ENCODE measurements around the gene DOLK. TPM values are rescaled to one million over a fixed set of nuclear protein-coding genes. Genes with fewer than 3 reads are reported as not detected.

The DOLK gene
- total RNA-seq (30.2 and 34.2 TPM in 2 replicates), polyA plus RNA-seq (37.4 and 45.0 TPM in 2 replicates)

DNA sequence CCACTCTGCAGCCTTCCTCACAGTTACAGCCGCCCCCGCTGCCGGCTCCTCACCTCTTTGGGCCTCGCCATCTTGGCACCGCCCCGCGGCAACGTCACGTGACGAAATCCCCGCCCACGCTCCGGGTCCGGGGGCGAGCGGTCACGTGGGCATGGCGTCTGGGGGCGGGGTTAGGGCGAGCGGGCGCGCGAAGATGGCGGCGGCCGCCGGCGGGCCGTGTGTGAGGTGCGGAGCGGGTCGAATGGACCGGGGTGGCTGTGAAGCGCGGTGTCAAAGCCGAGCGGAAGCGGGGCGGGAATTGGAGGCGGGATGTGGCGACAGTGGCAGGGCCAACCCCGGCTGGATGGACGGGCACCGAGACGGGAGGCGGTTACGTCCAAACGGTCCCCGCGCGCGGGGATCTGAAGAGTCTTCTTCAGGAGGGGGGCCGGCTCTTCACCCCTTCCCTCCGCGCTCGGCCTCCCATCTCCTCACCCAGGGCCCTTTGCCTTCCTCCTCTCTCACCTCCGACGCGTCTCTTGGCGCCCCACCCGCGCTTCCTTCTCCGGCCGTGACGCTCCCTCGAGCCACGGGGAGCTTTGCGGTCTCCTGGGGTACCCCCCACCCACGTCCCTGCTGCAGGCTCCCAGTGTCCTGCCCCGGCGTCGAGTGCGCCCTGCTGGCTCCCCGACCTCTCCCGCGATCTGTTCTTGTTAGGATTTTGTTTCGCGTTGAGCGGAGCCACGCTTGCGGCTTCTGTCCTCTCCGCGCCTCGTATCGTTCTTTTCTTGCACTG lies at the start of gene DOLK, which contains the start of gene NUP188:
Gene DOLK, minus strand, starts transcription at position 77 of the 775 bp plus-strand sequence. CDS start 300 bp downstream, outside the sequence.
Gene NUP188, plus strand, starts transcription at position 173 of the 775 bp plus-strand sequence. Its CDS starts 21 bp downstream, at position 194.
- 2% methylated on average over 65 of the region's 86 CpGs for WGBS (ENCODE audit: low lambda C conversion rate, missing lambda C conversion rate)
- Histone ChIP-seq H3K27ac (peak within 1 kb of the TSS; percentile 91), H2AFZ (peak within 1 kb of the TSS; percentile 86), H3K4me3 (peak within 1 kb of the TSS; percentile 74), H3K9me3 (ENCODE audit: low read depth) (no peaks in the 10 kb centered on the region), H3K4me2 (peak within 1 kb of the TSS; percentile 86), H3K27me3 (no peaks in the 10 kb centered on the region), H3K9me2 (replicated peaks; ENCODE audit: insufficient read depth) (no peaks in the 10 kb centered on the region), H3K36me3 (replicated peaks; ENCODE audit: insufficient read depth, low read depth) (no peaks in the 10 kb centered on the region), H3K4me1 (ENCODE audit: insufficient read depth) (peaks cover 22% of the 10 kb centered on the region), H4K20me1 (ENCODE audit: insufficient read depth, poor library complexity, severe bottlenecking) (no peaks in the 10 kb centered on the region), H3K79me2 (peaks cover 44% of the 10 kb centered on the region)
- DNase-seq (ENCODE audit: low spot score), result peak; percentile 97
- TF ChIP-seq EZH2phosphoT487 (IDR thresholded peaks at IDR 0.05; ENCODE audit: low read depth, severe bottlenecking, unreplicated experiment), result no peak
- TF ChIP-seq EZH2 (IDR thresholded peaks at IDR 0.05; ENCODE audit: borderline replicate concordance), result no peak
- TF ChIP-seq, protein P1, sequence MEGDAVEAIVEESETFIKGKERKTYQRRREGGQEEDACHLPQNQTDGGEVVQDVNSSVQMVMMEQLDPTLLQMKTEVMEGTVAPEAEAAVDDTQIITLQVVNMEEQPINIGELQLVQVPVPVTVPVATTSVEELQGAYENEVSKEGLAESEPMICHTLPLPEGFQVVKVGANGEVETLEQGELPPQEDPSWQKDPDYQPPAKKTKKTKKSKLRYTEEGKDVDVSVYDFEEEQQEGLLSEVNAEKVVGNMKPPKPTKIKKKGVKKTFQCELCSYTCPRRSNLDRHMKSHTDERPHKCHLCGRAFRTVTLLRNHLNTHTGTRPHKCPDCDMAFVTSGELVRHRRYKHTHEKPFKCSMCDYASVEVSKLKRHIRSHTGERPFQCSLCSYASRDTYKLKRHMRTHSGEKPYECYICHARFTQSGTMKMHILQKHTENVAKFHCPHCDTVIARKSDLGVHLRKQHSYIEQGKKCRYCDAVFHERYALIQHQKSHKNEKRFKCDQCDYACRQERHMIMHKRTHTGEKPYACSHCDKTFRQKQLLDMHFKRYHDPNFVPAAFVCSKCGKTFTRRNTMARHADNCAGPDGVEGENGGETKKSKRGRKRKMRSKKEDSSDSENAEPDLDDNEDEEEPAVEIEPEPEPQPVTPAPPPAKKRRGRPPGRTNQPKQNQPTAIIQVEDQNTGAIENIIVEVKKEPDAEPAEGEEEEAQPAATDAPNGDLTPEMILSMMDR (IDR thresholded peaks at IDR 0.05; ENCODE audit: poor library complexity), result no peak

DNA sequence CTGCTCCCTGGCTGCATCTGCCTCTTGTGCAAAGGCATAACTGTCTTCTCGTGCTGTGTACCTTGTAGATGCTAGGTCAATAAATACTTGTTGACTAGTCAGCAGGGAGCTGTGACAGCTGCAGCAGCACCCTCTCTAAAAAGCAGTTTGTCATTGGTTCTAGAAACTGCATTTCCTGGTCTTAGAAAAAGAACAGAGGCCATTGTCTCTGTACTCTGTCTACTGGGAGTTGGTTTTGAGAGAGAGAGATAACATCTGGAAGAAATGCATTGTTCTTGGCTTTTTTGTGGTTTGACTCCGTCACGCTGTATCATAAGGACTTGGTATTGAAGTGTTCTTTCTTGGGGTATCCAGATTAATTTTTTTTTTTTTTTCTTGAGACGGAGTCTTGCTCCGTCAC lies 48.4 kb upstream of the DOLK start:
- TF ChIP-seq, protein P1 (IDR thresholded peaks at IDR 0.05; ENCODE audit: poor library complexity), result no peak
- no peak for TF ChIP-seq EZH2phosphoT487 (IDR thresholded peaks at IDR 0.05; ENCODE audit: low read depth, severe bottlenecking, unreplicated experiment)
- TF ChIP-seq EZH2 (IDR thresholded peaks at IDR 0.05; ENCODE audit: borderline replicate concordance), result no peak
- no peak overlapping the region for H3K4me2 ChIP-seq
- H3K4me3 ChIP-seq, result no peak overlapping the region
- no peaks in the 10 kb centered on the region for H3K79me2 ChIP-seq
- no peaks in the 10 kb centered on the region for H3K9me2 ChIP-seq (replicated peaks; ENCODE audit: insufficient read depth)
- H3K4me1 ChIP-seq (ENCODE audit: insufficient read depth), result no peaks in the 10 kb centered on the region
- 96% methylated on average over 5 of the region's 5 CpGs for WGBS (ENCODE audit: low lambda C conversion rate, missing lambda C conversion rate)
- H3K9me3 ChIP-seq (ENCODE audit: low read depth), result no peaks in the 10 kb centered on the region
- no peak overlapping the region for H2AFZ ChIP-seq
- H3K27me3 ChIP-seq, result no peaks in the 10 kb centered on the region
- H3K36me3 ChIP-seq (replicated peaks; ENCODE audit: insufficient read depth, low read depth), result no peaks in the 10 kb centered on the region
- DNase-seq (ENCODE audit: low spot score), result no peak
- no peaks in the 10 kb centered on the region for H4K20me1 ChIP-seq (ENCODE audit: insufficient read depth, poor library complexity, severe bottlenecking)
- H3K27ac ChIP-seq, result no peak overlapping the region

DNA sequence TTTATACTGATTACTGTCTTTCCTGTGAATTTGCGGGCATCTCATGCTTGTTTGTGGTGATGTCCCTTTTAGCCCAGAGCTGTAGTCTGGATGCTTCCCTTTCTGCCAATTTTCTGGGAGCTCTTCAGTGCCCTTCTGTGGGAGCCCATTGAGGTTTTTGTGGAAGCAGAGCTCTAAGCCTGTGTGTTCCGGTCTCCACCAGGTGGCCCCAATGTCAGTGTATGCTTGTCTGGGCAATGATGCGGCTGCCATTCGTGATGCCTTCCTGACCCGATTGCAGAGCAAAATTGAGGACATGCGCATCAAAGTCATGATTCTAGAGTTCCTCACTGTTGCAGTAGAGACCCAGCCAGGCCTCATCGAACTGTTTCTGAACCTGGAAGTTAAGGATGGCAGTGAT lies 45.6 kb upstream of the DOLK start:
- H3K79me2 ChIP-seq, result no peaks in the 10 kb centered on the region
- no peak overlapping the region for H3K27ac ChIP-seq
- no peaks in the 10 kb centered on the region for H3K9me2 ChIP-seq (replicated peaks; ENCODE audit: insufficient read depth)
- H3K27me3 ChIP-seq, result no peaks in the 10 kb centered on the region
- H3K4me2 ChIP-seq, result no peak overlapping the region
- TF ChIP-seq EZH2phosphoT487 (IDR thresholded peaks at IDR 0.05; ENCODE audit: low read depth, severe bottlenecking, unreplicated experiment) (no peak), EZH2 (IDR thresholded peaks at IDR 0.05; ENCODE audit: borderline replicate concordance) (no peak)
- TF ChIP-seq, protein P1 (IDR thresholded peaks at IDR 0.05; ENCODE audit: poor library complexity), result peak; percentile 26
- no peak for DNase-seq (ENCODE audit: low spot score)
- H3K36me3 ChIP-seq (replicated peaks; ENCODE audit: insufficient read depth, low read depth), result no peaks in the 10 kb centered on the region
- 94% methylated on average over 7 of the region's 7 CpGs for WGBS (ENCODE audit: low lambda C conversion rate, missing lambda C conversion rate)
- no peak overlapping the region for H2AFZ ChIP-seq
- H4K20me1 ChIP-seq (ENCODE audit: insufficient read depth, poor library complexity, severe bottlenecking), result no peaks in the 10 kb centered on the region
- no peak overlapping the region for H3K4me3 ChIP-seq
- H3K4me1 ChIP-seq (ENCODE audit: insufficient read depth), result no peaks in the 10 kb centered on the region
- no peaks in the 10 kb centered on the region for H3K9me3 ChIP-seq (ENCODE audit: low read depth)
